ENCODE results near the gene PICK1. TPM values are rescaled to one million over a fixed set of nuclear protein-coding genes. Genes with fewer than 3 reads are reported as not detected.

The PICK1 gene
- total and polyA plus RNA-seq, 2 of the 4 experiments (the other 2 are of a cell fraction): 16.5 to 21.0 TPM

GRCh38 chr22:38073150-38074130, 16.2 kb downstream of the PICK1 start (continued):
- TF ChIP-seq, protein P1, sequence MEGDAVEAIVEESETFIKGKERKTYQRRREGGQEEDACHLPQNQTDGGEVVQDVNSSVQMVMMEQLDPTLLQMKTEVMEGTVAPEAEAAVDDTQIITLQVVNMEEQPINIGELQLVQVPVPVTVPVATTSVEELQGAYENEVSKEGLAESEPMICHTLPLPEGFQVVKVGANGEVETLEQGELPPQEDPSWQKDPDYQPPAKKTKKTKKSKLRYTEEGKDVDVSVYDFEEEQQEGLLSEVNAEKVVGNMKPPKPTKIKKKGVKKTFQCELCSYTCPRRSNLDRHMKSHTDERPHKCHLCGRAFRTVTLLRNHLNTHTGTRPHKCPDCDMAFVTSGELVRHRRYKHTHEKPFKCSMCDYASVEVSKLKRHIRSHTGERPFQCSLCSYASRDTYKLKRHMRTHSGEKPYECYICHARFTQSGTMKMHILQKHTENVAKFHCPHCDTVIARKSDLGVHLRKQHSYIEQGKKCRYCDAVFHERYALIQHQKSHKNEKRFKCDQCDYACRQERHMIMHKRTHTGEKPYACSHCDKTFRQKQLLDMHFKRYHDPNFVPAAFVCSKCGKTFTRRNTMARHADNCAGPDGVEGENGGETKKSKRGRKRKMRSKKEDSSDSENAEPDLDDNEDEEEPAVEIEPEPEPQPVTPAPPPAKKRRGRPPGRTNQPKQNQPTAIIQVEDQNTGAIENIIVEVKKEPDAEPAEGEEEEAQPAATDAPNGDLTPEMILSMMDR (conservative IDR thresholded peaks at IDR 0.05; ENCODE audit: low read depth, low read length): no peak

Measured in IMR-90 (cell line).